Endothelial cell (in vitro differentiated cells): ENCODE data around the gene SMIM28. TPM values are rescaled to one million over a fixed set of nuclear protein-coding genes. Genes with fewer than 3 reads are reported as not detected.

Source experiments
- DNase-seq: peaks from one replicate; pipeline ENCODE4 v3.0.0; 2021; ENCODE audit warnings: low spot score
- H3K27ac Mint-ChIP-seq: one replicate; pipeline ENCODE4 v1.8.0; 2021; ENCODE audit warnings: mixed read lengths, inconsistent platforms; ENCODE audit not compliant: unreplicated experiment
- H3K27me3 Mint-ChIP-seq: one replicate; pipeline ENCODE4 v1.8.0; 2021; ENCODE audit warnings: mild to moderate bottlenecking, moderate library complexity, mixed read lengths, inconsistent platforms; ENCODE audit not compliant: unreplicated experiment
- H3K36me3 Mint-ChIP-seq: one replicate; pipeline ENCODE4 v1.8.0; 2021; ENCODE audit warnings: mild to moderate bottlenecking, low read depth, mixed read lengths, inconsistent platforms; ENCODE audit not compliant: unreplicated experiment
- H3K4me1 Mint-ChIP-seq: one replicate; pipeline ENCODE4 v1.8.0; 2021; ENCODE audit warnings: mild to moderate bottlenecking, mixed read lengths, inconsistent platforms; ENCODE audit not compliant: unreplicated experiment
- H3K4me3 Mint-ChIP-seq: one replicate; pipeline ENCODE4 v1.8.0; 2021; ENCODE audit warnings: mild to moderate bottlenecking, mixed read lengths, inconsistent platforms; ENCODE audit not compliant: unreplicated experiment
- H3K9me3 Mint-ChIP-seq: one replicate; pipeline ENCODE4 v1.8.0; 2021; ENCODE audit warnings: mixed read lengths, inconsistent platforms; ENCODE audit not compliant: unreplicated experiment
- CTCF ChIP-seq: fragments of 200-600 bp; sonication (generic); IDR thresholded peaks from one replicate; pipeline ENCODE4 v1.5.0; 2021; ENCODE audit warnings: antibody characterized with exemption; ENCODE audit not compliant: unreplicated experiment
- total RNA-seq: library from RNA; stranded (reverse); fragmentation: NEBNext Ultra II Directional; extraction: Animal tissue kit (Norgen Biotek cat#: 25700); gene quantifications from one replicate; pipeline ENCODE4 v1.2.1, GENCODE V29; 2021; ENCODE audit not compliant: unreplicated experiment

SMIM28 gene
- total RNA-seq, 1 donor from 2014 or later: not detected

GRCh38 chr6:138417493-138418117 is 39.9 kb downstream of the SMIM28 start:
- Mint-ChIP-seq H3K4me3 (peak overlapping the region; percentile 4), H3K27me3 (peaks cover 12% of the 10 kb centered on the region), H3K36me3 (peaks cover 24% of the 10 kb centered on the region), H3K4me1 (no peaks in the 10 kb centered on the region), H3K27ac (no peak overlapping the region), H3K9me3 (no peaks in the 10 kb centered on the region)
- no peak for DNase-seq
- TF ChIP-seq CTCF: no peak

GRCh38 chr6:138418118-138418742 is 40.5 kb downstream of the SMIM28 start:
- H3K27ac Mint-ChIP-seq: peak overlapping the region; percentile 5
- H3K36me3 Mint-ChIP-seq: peaks cover 24% of the 10 kb centered on the region
- no peaks in the 10 kb centered on the region for H3K9me3 Mint-ChIP-seq
- TF ChIP-seq CTCF: no peak
- H3K4me1 Mint-ChIP-seq: peaks cover 3% of the 10 kb centered on the region
- peak overlapping the region; percentile 4 for H3K4me3 Mint-ChIP-seq
- DNase-seq: no peak
- H3K27me3 Mint-ChIP-seq: peaks cover 14% of the 10 kb centered on the region

GRCh38 chr6:138419766-138420165 is 42.1 kb downstream of the SMIM28 start:
- H3K4me3 Mint-ChIP-seq: no peak overlapping the region
- no peak for DNase-seq
- no peak for TF ChIP-seq CTCF
- H3K4me1 Mint-ChIP-seq: peaks cover 6% of the 10 kb centered on the region
- peaks cover 27% of the 10 kb centered on the region for H3K36me3 Mint-ChIP-seq
- H3K27ac Mint-ChIP-seq: no peak overlapping the region
- H3K27me3 Mint-ChIP-seq: peaks cover 15% of the 10 kb centered on the region
- no peaks in the 10 kb centered on the region for H3K9me3 Mint-ChIP-seq

GRCh38 chr6:138420356-138420755 is 42.7 kb downstream of the SMIM28 start:
- Mint-ChIP-seq H3K36me3 (peaks cover 26% of the 10 kb centered on the region), H3K27me3 (peaks cover 12% of the 10 kb centered on the region), H3K27ac (no peak overlapping the region), H3K9me3 (no peaks in the 10 kb centered on the region), H3K4me1 (peaks cover 6% of the 10 kb centered on the region), H3K4me3 (no peak overlapping the region)
- DNase-seq: no peak
- no peak for TF ChIP-seq CTCF

GRCh38 chr6:138421089-138421488 is 43.4 kb downstream of the SMIM28 start:
- no peak for DNase-seq
- no peak for TF ChIP-seq CTCF
- H3K4me3 Mint-ChIP-seq: no peak overlapping the region
- H3K9me3 Mint-ChIP-seq: no peaks in the 10 kb centered on the region
- peaks cover 28% of the 10 kb centered on the region for H3K36me3 Mint-ChIP-seq
- peaks cover 12% of the 10 kb centered on the region for H3K27me3 Mint-ChIP-seq
- H3K4me1 Mint-ChIP-seq: peaks cover 6% of the 10 kb centered on the region
- H3K27ac Mint-ChIP-seq: no peak overlapping the region
